ENCODE data around the gene IRX3. TPM values are rescaled to one million over a fixed set of nuclear protein-coding genes. Genes with fewer than 3 reads are reported as not detected.

IRX3 gene
- total RNA-seq, 4 donors from 2014 or later, result 79.7 to 181 (median 150) TPM

- 58 to 75% methylated on average over 17 of the region's 17 CpGs for WGBS, 2 donors
- DNase-seq (ENCODE audit: low spot score in 2 of 2), result peak in 1 of 2 donors; percentile 81
- TF ChIP-seq CTCF (IDR thresholded peaks at IDR 0.05), result no peak
- no peak for TF ChIP-seq POLR2A (IDR thresholded peaks at IDR 0.05)
- intact Hi-C loops (cut with DNase I; ENCODE audit: low total_unique reads), result no loop called here
- H3K4me3 ChIP-seq (ENCODE audit: low read depth, poor library complexity, severe bottlenecking), result no peak overlapping the region
Measured at GRCh38 chr16:54277845-54278703, 8.5 kb downstream of the IRX3 start.

- H3K4me3 ChIP-seq (ENCODE audit: low read depth, poor library complexity, severe bottlenecking), result no peak overlapping the region
- intact Hi-C loops (cut with DNase I; ENCODE audit: low total_unique reads), result no loop called here
- peak in 1 of 2 donors; percentile 68 for DNase-seq (ENCODE audit: low spot score in 2 of 2)
- no peak for TF ChIP-seq CTCF (IDR thresholded peaks at IDR 0.05)
- TF ChIP-seq POLR2A (IDR thresholded peaks at IDR 0.05), result no peak
- WGBS, 2 donors, result 81 to 85% methylated on average over 6 of the region's 6 CpGs
Measured at GRCh38 chr16:54275956-54276355, 10.6 kb downstream of the IRX3 start.

- DNase-seq (ENCODE audit: low spot score in 2 of 2), result peak in 1 of 2 donors; percentile 58
- 92 to 98% methylated on average over 4 of the region's 4 CpGs for WGBS, 2 donors
- intact Hi-C loops (cut with DNase I; ENCODE audit: low total_unique reads), result no loop called here
- TF ChIP-seq CTCF (IDR thresholded peaks at IDR 0.05), result no peak
- TF ChIP-seq POLR2A (IDR thresholded peaks at IDR 0.05), result no peak
- no peak overlapping the region for H3K4me3 ChIP-seq (ENCODE audit: low read depth, poor library complexity, severe bottlenecking)
Measured at GRCh38 chr16:54273566-54273965, 13.0 kb downstream of the IRX3 start.

- 88 to 90% methylated on average over 3 of the region's 3 CpGs for WGBS, 2 donors
- DNase-seq (ENCODE audit: low spot score in 2 of 2), result peak in 1 of 2 donors; percentile 17
- TF ChIP-seq POLR2A (IDR thresholded peaks at IDR 0.05) (no peak), CTCF (IDR thresholded peaks at IDR 0.05) (no peak)
- H3K4me3 ChIP-seq (ENCODE audit: low read depth, poor library complexity, severe bottlenecking), result no peak overlapping the region
- intact Hi-C loops (cut with DNase I; ENCODE audit: low total_unique reads), result no loop called here
Measured at GRCh38 chr16:54270711-54271110, 15.9 kb downstream of the IRX3 start.

GRCh38 chr16:54269461-54269860 is 17.1 kb downstream of the IRX3 start:
- TF ChIP-seq CTCF (IDR thresholded peaks at IDR 0.05), result no peak
- TF ChIP-seq POLR2A (IDR thresholded peaks at IDR 0.05), result no peak

More at GRCh38 chr16:54269461-54269860, 17.1 kb downstream of the IRX3 start:
- no peak overlapping the region for H3K4me3 ChIP-seq (ENCODE audit: low read depth, poor library complexity, severe bottlenecking)
- DNase-seq (ENCODE audit: low spot score in 2 of 2), result no peak
- intact Hi-C loops (cut with DNase I; ENCODE audit: low total_unique reads), result no loop called here

All from lower leg skin (tissue), 4 donors.